HL-60/S4 (cell line): ENCODE measurements around the gene ZNF101.

Source experiments
- in situ Hi-C: fragments of 300-500 bp; cut with MboI; formaldehyde crosslinking; loops from 2 replicates; pipeline ENCODE4 v1.14.3; 2022; ENCODE audit warnings: low sequenced_read_pairs

The ZNF101 gene

DNA sequence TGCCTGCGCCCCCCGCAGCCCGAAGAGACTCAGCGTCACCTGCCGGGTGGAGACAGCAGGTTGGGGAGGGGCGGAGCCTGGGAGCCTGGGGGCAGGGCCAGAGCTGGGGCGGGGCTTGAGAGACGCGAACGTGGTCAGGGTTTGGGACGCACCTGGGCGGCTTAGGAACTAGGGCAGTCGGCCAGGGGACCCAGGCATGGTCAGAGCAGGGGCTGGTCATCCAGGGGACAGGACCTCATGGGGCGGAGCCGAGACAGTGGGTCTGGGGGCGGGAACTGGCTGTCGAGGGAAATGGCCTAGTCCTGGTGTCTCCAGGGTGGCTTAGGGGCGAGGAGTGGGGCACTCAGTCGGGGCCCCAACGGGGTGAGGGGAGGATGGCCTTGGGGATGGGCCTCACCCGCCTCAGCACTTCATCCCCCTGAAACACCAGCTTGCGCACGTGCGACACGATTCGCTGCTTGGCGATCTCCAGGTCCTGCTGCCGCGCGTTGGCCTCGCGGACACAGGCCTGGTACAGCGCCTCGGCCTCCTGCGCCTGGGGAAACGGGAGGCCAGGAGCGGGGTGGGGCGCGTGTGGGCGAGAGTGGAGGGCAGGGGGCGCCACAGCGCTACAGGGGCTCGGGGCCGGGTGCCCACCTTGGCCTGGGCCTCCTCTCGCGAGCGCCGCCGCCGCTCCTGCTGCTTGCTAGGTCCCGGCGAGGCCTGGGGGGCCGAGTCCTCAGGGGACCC lies 31.0 kb upstream of the ZNF101 start:
- in situ Hi-C loops, result loop anchor here (25.0 kb wide), 1 partner anchor 275 kb away; no protein-coding TSS in a partner anchor

DNA sequence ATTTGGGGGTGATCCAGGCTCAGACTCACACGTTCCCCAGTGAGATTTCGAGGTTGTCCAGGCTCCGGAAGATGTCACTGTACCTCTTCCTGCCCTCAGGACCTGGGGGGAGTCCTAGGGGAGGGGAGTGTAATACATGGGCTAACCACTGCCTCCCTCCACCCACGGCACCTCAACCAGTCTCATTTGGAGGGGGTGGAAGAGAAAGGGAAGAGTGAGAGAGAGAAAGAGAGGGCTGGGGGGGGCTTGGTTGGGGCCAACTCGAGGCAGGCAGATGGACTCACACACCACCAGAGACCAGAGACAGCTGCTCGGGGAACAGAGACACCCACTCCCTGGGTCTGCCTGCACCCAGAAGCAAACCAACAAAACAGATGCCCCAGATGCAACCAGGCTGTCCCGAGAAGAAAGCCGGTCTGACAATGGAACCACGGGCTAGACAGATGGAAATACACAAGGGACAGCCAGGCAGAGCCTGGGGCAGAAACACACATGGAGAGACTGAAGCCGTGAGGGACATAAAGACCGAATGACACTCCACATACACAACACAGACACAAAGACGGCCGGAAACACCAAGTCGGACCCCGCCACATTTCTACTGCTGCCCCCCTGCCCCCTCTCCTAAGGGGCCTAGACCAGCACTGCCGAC lies 26.0 kb upstream of the ZNF101 start:
- in situ Hi-C loops, result loop anchor here (10.0 to 25.0 kb wide), 2 partner anchors 118 to 280 kb away; partner anchors contain the start of gene YJEFN3

DNA sequence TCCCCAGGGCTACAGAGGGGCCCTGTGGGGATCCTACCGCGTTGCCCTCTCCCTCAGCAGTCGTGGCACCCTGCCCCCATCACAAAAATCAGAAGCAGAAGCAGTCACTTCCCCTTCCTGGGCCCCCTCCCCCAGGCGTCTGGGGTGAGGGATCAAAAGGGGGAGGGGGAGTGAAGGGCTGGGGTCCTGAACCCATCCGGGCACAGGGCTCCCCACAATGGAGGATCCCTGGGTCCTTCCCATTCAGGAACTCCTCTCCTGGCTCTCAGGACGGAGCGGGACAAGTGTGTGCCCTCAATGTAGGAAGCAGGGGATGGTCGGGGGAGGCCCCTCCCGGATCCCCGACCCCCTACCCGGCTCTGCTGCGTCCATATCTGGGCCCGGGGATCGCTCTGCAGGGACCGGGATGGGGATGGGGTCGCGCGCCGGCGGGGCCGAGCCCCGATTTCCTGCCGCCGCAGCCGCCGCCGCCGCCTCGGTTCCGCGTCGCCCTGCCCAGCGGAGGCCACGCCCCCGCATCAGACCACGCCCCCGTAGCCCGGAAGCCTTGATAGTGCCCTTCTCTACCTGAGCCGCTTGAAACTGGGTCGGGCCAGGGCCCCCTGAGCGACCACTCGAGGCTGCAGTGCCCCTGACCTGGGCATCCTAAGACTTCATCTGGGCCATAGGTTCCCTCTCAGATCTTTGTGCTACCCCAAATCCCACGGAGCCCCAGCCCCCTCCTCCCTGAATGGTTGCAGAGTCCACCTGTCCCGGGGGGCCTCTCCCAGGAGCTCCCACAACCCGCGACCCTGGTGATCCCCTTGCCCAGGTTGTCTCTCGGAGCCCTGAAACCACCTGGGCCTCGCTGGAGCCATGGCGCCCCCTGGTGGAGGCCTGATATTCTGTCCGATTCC lies 25.2 kb upstream of the ZNF101 start, which contains the start of gene GMIP:
Gene GMIP (minus strand): TSS at position 500 of the 896 bp plus-strand sequence. CDS start 128 bp downstream, at position 372.
- in situ Hi-C loops, result loop anchor here (10.0 to 25.0 kb wide), 2 partner anchors 119 to 281 kb away; partner anchors contain the start of gene YJEFN3

DNA sequence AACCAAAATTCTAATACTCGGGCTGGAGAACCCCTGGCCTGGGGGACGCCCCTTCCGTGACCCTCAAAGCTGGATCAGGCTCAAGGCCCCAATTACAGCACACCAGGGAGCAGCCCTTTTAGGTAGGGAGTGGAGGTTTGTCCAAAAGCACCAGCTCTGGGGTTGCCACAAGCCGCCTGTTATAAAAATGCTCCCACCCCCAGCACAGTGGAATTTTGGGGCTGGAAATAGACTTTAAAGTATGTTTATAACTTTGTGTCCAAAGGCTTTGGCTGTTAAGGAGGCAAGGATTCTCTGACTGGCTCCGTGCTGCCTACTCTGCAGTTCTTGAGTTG lies 24.6 kb upstream of the ZNF101 start:
- in situ Hi-C loops, result loop anchor here (10.0 to 25.0 kb wide), 2 partner anchors 119 to 282 kb away; partner anchors contain the start of gene YJEFN3

DNA sequence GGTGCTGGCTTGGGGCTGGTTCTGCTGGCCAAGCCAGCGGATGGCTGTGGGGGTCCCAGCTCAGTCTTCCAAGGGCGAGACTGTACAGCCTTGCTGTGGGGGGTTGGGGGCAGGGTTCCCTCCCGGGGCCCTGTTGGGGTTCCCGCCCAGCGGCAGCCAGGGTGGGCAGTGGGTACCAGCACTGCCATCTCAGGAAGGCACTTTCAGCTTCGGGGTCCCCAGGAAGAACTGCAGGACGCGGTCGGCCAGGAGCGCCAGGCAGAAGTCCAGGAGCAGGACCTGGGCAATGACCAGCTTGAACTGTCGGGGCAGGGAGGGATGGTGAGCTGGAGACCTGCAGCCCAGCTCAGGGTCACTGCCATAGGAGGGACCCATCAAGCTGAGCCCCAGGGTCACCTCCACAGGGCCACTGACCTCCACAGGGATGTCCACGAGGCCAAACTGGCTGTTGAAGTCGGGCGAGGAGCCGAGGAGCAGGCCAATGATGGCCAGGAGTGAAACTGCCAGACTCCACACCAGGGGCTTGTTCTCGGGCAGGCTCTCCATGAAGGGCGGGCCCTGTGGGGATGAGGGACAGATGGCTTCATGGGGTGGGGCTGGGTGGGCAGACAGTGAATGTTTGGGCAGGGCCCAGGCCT lies 23.3 kb upstream of the ZNF101 start:
- in situ Hi-C loops, result loop anchor here (10.0 to 25.0 kb wide), 2 partner anchors 121 to 283 kb away; partner anchors contain the start of gene YJEFN3

DNA sequence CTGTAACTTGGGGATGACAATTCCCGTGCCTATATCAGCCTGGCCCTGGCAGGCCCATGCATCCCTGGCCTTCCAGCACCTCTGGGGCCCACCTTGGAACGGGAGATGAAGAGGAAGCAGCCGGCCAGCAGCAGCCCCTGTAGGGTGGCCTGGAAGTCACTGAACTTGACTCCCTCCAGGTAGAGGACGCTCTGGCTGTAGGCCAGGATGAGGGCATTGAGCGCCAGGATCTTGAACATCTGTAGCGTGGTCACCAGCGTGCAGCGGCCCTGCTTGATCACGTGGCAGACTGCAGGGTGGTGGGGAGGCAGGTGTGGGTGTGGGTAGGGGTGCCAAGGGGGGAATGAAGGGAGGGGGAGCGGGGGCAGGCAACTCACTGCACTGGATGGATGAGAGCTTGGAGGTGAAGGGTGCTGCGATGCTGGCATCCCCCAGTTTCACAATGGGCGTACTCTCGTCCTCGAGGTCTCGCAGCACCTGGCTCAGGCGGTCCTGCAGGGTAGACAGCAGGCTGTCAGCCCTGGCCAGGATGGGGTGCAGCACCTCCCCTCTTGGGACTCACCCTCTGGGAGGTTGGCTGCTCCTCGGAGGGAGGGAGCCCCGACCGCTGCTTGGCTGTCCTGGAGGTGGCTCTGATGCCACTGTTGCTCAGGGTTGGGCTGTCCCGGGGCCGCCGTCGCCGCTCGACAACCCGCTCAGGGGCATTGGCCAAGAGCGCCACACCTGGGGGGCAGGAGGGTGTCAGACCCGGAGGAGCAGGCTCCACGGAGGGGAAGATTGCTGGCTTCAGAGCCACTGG lies 21.4 kb upstream of the ZNF101 start:
- in situ Hi-C loops, result loop anchor here (10.0 to 25.0 kb wide), 2 partner anchors 122 to 285 kb away; partner anchors contain the start of gene YJEFN3

DNA sequence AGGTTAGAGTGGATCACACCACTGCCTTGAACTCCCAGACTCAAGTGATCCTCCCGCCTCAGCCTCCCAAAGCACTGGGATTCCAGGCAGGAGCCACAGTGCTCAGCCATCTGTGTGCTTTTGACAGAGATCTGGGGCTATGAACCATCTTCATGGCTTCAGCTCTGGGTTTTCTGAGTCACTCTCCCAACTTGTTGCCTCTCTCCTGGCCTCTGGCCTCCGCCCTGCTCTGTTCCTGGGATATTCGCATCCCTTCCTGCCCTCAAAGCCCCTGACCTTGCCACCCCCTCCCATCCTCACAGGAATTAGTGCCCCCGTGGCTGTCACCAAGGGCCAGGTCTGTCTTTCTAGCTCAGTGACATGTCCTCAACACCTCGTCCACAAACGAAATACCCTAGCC lies 19.5 kb upstream of the ZNF101 start:
- in situ Hi-C loops, result loop anchor here (10.0 to 25.0 kb wide), 2 partner anchors 124 to 287 kb away; partner anchors contain the start of gene YJEFN3

DNA sequence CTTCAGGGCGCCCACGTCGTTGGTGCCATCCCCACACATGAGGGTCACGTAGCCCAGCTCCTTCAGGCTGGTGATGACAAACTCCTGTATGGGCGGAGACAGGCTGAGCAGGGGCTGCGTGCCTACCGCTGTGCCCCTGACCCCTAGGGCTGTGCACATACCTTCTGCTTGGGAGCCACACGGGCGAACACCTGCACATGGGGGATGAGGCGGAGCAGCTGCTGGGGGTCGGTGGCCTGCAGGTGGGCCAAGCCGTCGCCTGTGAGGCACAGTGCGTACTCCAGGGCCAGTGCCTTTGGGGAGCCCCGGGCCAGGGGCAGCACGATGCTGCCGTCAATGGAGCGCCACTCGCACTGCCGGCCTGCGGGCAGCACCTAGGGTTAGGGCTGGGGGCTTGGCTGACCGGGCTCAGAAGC lies 19.1 kb upstream of the ZNF101 start:
- in situ Hi-C loops, result loop anchor here (10.0 to 25.0 kb wide), 2 partner anchors 125 to 287 kb away; partner anchors contain the start of gene YJEFN3

DNA sequence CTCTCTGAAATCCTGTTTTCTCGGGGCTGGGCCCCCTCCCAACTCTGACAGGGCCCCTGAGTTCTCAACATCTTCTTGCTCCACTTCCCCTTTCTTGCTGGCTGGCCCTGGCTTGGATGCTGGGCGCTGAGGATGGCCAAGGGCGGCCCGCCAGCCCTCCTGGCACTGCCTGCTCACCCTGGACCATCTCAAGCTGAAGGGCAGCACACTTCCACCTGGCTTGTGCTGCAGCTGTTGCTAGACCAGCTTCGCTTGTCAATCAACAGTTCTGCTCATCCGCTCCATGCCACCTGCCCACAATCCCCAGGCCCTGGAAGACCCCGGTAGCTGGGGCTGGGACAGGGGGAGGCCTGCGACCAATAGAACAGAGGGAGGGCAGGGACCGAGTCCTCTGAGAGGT lies 18.3 kb upstream of the ZNF101 start:
- in situ Hi-C loops, result no loop called here

DNA sequence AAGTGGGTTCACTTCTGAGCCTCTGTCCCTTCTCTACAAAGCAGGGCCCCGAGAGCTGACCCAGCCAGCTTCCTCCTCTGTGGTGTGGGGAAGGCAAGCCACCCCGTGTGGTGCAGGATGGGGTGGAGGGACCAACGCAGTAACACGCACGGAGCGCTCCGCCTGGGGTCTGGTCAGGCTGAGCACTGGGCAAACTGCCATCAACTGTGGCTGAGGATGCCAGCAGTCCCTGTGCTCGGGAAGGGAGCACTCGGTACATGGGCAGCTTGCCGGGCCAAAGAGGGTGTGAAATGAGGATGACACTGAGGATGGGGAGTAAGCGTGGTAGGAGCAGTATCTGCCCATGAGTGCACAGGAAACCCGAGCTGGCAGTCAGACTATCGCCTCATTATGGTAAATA lies 17.6 kb upstream of the ZNF101 start:
- in situ Hi-C loops, result no loop called here

DNA sequence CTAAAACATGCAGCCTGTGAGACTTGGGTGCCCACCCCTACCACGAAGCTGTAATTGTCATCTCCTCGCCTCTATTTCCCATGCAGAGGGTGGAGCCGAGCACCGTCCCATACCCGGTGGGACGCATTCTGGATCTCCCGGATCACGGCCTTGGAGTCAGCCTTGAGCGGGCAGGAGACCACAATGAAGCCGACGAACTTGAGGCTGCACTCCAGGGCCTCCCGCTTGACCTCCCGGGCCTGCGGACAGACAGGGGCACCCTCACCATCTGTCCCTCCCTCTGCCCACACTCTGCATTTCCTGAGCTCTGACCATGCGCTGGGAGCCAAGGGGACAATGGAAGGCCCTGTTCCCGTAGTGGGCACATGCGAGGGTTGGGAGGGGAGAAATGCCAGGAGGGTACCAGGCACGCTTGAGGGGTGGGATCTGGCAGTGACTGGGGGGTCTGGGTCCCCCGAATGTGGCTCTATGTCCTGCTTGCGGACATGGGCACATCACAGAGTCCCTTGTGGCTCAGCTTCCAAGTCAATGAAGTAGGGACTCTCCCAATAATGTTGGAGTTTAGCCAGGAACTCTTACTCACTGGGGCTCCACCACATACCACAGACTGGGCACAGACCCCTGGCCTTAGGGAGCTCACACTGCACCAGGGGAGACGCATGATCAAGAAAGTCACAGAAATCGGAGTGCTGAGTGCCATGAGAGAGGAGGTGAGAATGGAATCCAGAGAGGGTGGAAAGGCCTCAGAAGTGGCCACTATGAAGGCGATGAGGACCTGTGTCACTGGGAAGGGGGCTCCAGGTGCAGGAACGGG lies 15.9 kb upstream of the ZNF101 start:
- in situ Hi-C loops, result no loop called here

DNA sequence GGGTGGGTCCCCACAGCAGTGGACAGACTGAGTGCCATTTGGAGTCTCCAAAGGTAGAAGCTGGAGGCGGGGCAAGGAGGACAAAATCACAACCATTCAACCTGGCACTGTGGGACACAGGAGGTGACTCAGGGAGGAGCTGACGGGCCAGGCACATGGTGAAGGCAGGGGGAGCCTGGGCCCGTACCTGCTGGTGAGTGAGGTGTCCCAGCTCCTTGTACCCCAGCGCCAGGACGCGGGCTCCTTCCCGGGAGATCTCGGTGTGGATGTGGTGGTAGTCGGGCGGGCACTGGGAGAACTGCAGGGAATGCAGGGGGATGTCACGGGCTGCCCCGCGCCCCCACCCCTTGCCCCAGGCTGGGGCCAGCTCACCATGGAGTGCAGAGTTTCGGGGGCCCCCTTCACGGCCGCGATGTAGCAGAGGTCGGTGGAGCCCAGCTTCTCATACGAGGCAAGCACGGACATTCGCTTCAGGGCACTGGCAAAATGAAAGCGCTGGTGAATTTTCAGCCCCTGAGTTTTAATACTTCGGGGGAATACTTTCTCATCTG lies 15.0 kb upstream of the ZNF101 start:
- in situ Hi-C loops, result no loop called here

DNA sequence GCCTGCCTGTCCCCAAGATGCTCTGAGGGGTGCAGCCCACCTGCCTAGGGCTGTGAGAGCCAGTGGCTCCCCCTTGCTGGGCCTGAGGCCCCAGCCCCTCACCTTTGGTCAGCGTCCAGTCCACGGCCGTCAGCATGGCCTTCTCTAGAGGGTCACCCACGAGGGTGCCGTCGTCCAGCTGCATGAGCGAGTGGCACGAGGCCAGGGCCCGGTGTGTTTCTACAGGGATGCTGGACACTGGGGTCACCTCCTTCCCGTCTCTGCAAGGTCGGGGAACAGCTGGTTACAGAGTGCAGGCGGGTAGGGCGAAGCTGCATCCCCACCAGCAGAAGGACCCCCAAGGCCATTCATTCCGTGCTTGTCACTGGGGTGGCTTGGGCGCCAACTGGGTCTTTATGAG lies 14.2 kb upstream of the ZNF101 start:
- in situ Hi-C loops, result no loop called here

DNA sequence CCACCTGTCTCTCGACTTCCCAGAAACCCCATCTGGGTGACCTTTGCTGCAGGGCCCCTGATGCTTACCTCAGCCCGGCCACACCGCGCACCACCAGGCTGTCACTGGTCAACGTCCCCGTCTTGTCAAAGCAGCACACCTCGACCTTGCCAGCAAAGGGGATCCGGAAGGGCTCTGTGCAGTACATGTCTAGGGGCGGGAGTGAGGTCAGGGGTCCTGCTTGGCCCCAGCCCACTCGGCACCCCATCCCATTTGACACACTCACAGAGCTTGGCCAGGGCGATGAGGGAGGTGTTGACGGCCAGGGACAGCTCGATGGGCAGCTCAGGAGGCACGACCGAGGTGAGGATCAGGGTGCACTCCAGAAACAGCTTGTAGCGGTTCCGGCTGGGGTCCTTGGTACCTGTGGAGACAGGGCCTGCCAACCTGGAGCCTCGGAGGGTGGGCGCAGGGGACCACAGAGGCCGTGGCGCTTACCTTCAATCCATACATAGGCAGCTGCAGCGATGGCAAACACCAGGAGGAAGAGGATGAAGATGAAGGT lies 13.5 kb upstream of the ZNF101 start:
- in situ Hi-C loops, result no loop called here

DNA sequence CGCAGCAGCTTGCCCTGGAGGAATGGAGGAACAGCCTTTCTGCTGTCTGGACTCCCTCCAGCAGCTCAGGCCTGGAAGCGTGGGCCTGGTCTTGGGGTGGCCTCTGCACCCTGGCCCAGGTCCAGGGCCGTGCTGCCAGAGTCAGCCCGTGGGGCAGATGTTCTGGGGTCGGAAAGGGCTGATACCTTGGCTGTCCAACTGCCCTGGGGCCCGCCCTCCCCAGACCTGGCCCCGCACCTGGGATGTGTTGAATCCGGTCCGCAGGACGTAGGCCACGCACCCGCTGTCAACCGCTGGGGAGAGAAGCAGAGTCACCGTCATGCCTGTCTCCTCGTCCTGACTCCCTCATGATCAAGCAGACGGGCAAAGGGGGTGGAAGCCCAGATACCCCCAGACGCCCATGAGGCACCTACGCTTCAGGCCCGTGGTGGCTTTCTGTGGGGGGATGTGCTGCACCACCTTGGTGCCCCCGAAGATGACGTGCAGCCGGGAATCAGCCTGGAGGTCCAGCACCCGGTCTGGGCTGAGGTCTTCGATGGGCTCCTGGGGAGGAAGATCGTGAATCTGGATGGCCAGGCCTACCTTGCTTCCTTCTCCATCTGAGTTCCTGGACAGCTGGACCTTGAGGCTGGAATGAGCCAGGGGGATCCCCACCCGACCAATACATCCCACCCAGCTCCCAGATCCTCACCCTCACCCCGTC lies 12.8 kb upstream of the ZNF101 start:
- in situ Hi-C loops, result no loop called here

DNA sequence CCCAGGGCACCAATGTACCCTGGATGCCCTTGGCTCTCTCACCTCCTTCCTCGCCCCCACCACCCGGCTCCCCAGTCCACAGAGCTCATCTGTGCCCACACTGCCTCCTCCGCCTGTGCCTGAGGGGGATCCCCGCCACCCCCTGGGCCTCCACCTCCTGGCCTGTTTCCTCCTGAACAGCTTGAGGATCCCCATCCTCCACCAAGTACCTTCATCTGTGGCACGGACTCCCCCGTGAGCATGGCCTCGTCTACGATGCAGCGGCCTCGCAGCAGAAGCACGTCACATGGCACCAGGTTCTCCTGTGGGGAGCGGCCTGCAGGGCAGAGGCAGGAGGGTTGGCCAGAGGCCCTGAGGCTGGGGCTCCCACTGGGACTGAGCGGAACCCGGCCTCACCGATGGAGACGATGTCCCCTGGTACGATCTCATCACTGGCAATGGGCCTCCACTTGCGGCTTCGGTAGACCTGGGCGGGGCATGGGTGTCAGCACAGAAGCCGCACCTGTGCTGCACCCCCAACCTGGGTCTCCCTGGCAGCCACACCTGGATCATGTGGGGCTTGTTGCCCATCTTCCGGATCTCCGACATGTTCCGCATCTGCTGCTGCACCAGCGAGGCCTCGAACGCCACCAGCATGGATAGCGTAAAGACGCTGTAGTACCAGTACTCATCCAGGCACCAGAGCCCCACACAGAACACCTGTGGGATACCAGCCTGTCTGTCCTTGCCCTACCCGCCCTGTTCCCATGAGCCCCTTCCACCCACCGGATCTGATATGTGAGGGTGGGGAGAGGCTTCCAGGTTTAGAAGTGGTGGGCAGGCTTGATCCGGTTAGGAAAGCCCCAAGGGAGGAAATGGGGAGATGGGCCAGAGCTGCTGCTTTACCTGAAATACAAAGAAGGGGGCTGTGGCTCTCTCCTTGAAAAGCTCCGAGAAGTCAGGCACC lies 11.9 kb upstream of the ZNF101 start:
- in situ Hi-C loops, result no loop called here
